ENCODE results near the gene LRRC56.

The LRRC56 gene

DNA sequence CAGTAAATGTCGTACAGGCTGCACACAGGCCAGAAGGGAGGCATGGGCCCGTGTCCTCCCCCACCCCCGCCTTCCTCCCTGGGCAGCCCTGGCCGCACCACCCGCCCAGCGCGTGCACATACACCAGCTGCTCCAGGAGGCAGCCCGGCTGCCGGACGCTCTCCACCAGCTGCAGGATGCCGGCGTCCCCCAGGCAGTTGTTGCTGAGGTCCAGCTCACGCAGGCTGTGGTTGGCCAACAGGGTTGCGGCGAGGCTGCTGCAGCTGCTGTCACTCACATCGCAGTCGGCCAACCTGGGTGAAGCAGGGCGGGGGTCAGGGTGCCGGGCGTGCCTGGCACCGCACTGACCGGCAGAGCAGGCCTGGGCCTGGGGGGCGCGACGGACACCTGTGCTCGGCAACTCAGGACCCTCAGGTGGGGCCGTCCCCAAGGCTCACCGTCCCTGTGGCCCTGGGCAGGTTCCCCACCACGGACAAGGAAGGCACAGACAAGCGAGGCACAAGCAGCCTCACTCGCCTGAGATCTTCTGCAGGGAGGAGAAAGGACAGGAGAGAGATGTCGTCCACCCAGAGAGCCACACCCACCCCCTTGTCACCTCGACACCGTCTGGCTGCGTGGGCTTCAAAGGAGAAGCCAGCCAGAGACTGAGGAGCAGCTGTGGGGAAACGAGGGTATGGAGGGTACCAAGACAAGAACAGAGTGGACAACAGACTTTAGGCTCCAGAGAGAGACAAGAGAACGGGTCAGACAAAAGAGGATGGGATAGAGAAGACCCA lies 42.4 kb upstream of the LRRC56 start:
- no peaks in the 10 kb centered on the region for H3K9me3 ChIP-seq
- TF ChIP-seq, protein P1, sequence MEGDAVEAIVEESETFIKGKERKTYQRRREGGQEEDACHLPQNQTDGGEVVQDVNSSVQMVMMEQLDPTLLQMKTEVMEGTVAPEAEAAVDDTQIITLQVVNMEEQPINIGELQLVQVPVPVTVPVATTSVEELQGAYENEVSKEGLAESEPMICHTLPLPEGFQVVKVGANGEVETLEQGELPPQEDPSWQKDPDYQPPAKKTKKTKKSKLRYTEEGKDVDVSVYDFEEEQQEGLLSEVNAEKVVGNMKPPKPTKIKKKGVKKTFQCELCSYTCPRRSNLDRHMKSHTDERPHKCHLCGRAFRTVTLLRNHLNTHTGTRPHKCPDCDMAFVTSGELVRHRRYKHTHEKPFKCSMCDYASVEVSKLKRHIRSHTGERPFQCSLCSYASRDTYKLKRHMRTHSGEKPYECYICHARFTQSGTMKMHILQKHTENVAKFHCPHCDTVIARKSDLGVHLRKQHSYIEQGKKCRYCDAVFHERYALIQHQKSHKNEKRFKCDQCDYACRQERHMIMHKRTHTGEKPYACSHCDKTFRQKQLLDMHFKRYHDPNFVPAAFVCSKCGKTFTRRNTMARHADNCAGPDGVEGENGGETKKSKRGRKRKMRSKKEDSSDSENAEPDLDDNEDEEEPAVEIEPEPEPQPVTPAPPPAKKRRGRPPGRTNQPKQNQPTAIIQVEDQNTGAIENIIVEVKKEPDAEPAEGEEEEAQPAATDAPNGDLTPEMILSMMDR (IDR thresholded peaks at IDR 0.05) = no peak
- H3K27ac ChIP-seq = no peak overlapping the region
- no peak overlapping the region for H3K4me3 ChIP-seq (ENCODE audit: low read depth in 1 of 2, low read length in 1 of 2)
- H3K36me3 ChIP-seq = peaks cover 76% of the 10 kb centered on the region
- no peaks in the 10 kb centered on the region for H3K4me1 ChIP-seq (ENCODE audit: control insufficient read depth in 1 of 2, insufficient read depth in 1 of 2, low read depth in 1 of 2, low read length in 1 of 2)
- no peaks in the 10 kb centered on the region for H3K27me3 ChIP-seq

DNA sequence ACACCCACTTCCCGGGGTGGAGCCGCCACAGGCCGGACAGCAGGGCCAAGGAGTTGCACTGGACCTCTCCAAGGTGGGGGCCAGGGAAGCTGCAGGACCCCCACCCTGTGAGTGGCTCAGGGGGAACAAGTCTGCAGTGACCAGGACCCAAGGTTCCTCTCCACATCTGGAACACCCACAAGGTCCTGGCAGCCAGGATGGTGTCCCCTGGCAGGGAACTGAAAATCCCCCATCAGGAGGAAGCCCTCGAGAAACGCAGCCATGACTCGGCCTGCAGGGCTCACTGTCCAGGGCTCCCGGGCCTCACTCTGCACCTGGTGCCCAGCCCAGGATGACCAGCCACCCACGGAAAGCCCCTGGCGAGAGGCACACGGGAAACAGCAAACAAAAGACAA lies 41.8 kb upstream of the LRRC56 start:
- Histone ChIP-seq H3K27me3 (no peaks in the 10 kb centered on the region), H3K36me3 (peaks cover 82% of the 10 kb centered on the region), H3K9me3 (no peaks in the 10 kb centered on the region), H3K4me1 (ENCODE audit: control insufficient read depth in 1 of 2, insufficient read depth in 1 of 2, low read depth in 1 of 2, low read length in 1 of 2) (no peaks in the 10 kb centered on the region), H3K27ac (no peak overlapping the region), H3K4me3 (ENCODE audit: low read depth in 1 of 2, low read length in 1 of 2) (no peak overlapping the region)
- TF ChIP-seq, protein P1 (IDR thresholded peaks at IDR 0.05) = no peak

GRCh38 chr11:496834-497564 lies 40.3 kb upstream of the LRRC56 start:
- no peak overlapping the region for H3K4me3 ChIP-seq (ENCODE audit: low read depth in 1 of 2, low read length in 1 of 2)
- H3K27me3 ChIP-seq = no peaks in the 10 kb centered on the region
- TF ChIP-seq, protein P1 (IDR thresholded peaks at IDR 0.05) = no peak
- peaks cover 1 to 2% of the 10 kb centered on the region in 2 experiments for H3K4me1 ChIP-seq (ENCODE audit: control insufficient read depth in 1 of 2, insufficient read depth in 1 of 2, low read depth in 1 of 2, low read length in 1 of 2)
- no peak overlapping the region for H3K27ac ChIP-seq
- no peaks in the 10 kb centered on the region for H3K9me3 ChIP-seq
- H3K36me3 ChIP-seq = peaks cover 93% of the 10 kb centered on the region

DNA sequence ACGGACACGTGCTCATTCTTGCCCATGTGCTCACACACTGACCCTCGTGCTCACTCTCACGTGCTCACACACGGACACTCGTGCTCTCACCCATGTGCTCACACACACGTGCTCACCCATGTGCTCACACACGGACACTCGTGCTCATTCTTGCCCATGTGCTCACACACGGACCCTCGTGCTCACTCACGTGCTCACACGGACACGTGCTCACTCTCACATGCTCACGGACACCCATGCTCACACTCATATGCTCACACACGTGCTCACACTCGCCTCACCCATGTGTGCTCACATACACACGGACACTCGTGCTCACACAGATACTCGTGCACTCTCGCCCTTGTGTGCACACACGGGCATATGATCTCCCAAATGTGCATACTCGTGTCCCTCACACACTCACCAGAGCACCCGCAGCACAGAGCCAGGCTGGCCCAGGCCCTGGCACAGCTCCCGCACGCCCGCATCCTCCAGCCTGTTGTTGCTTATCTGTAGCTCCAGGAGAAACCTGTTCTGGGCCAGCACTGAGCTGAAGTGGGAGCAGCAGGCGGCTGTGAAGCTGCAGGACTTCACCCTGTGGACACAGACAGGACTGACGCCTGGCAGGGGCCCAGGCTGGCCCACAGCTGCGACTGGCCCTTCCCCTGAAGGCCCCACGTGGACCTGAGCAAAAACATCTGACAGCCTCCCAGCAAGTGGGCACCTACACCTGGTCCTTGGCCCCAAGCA lies 39.6 kb upstream of the LRRC56 start:
- peaks cover 89% of the 10 kb centered on the region for H3K36me3 ChIP-seq
- no peak overlapping the region for H3K4me3 ChIP-seq (ENCODE audit: low read depth in 1 of 2, low read length in 1 of 2)
- H3K27ac ChIP-seq = no peak overlapping the region

More for the DNA sequence above, 39.6 kb upstream of the LRRC56 start:
- TF ChIP-seq, protein P1 (IDR thresholded peaks at IDR 0.05) = no peak
- H3K9me3 ChIP-seq = no peaks in the 10 kb centered on the region
- H3K27me3 ChIP-seq = no peaks in the 10 kb centered on the region
- H3K4me1 ChIP-seq (ENCODE audit: control insufficient read depth in 1 of 2, insufficient read depth in 1 of 2, low read depth in 1 of 2, low read length in 1 of 2) = peaks cover 9% of the 10 kb centered on the region in 2 experiments
